ENCODE results near the gene PACRG. TPM values are rescaled to one million over a fixed set of nuclear protein-coding genes. Genes with fewer than 3 reads are reported as not detected.

PACRG gene
- total and polyA plus RNA-seq, 4 donors = 0.47 to 3.8 (median 2.4) TPM

GRCh38 chr6:162719528-162719927, 8.2 kb upstream of the PACRG start:
- H3K9me3 ChIP-seq (ENCODE audit: control insufficient read depth in 4 of 4, low read length in 3 of 4) = no peaks in the 10 kb centered on the region
- TF ChIP-seq HNF4A (conservative IDR thresholded peaks at IDR 0.05) (no peak), GABPA (IDR thresholded peaks at IDR 0.05 in 1 of 2, conservative IDR thresholded peaks at IDR 0.05 in 1 of 2) (no peak)
- H3K27me3 ChIP-seq (ENCODE audit: control insufficient read depth in 4 of 4, insufficient read depth in 4 of 4, low read length in 3 of 4) = no peaks in the 10 kb centered on the region
- no peak for DNase-seq (ENCODE audit: low spot score)
- no peak overlapping the region for H3K9ac ChIP-seq (ENCODE audit: low read depth in 1 of 2, low read length in 2 of 2)
- no peak overlapping the region for H3K4me3 ChIP-seq (ENCODE audit: low read depth in 1 of 3, low read length in 3 of 3)
- no peak overlapping the region for H3K27ac ChIP-seq (ENCODE audit: low read depth in 1 of 2, low read length in 2 of 2)
- H3K36me3 ChIP-seq (ENCODE audit: control insufficient read depth in 4 of 4, insufficient read depth in 3 of 4, low read depth in 1 of 4, low read length in 3 of 4) = no peaks in the 10 kb centered on the region
- H3K4me1 ChIP-seq (ENCODE audit: control insufficient read depth in 4 of 4, insufficient read depth in 4 of 4, low read length in 3 of 4) = peaks cover 0 to 11% (median 2%) of the 10 kb centered on the region in 4 donors
- WGBS = 97% methylated on average over 1 of the region's 1 CpG

GRCh38 chr6:162721404-162721687, 6.4 kb upstream of the PACRG start:
- Histone ChIP-seq H3K27ac (ENCODE audit: low read depth in 1 of 2, low read length in 2 of 2) (no peak overlapping the region), H3K9me3 (ENCODE audit: control insufficient read depth in 4 of 4, low read length in 3 of 4) (no peaks in the 10 kb centered on the region), H3K4me1 (ENCODE audit: control insufficient read depth in 4 of 4, insufficient read depth in 4 of 4, low read length in 3 of 4) (peaks cover 0 to 19% (median 6%) of the 10 kb centered on the region in 4 donors), H3K4me3 (ENCODE audit: low read depth in 1 of 3, low read length in 3 of 3) (no peak overlapping the region), H3K27me3 (ENCODE audit: control insufficient read depth in 4 of 4, insufficient read depth in 4 of 4, low read length in 3 of 4) (no peaks in the 10 kb centered on the region), H3K9ac (ENCODE audit: low read depth in 1 of 2, low read length in 2 of 2) (no peak overlapping the region), H3K36me3 (ENCODE audit: control insufficient read depth in 4 of 4, insufficient read depth in 3 of 4, low read depth in 1 of 4, low read length in 3 of 4) (no peaks in the 10 kb centered on the region)
- no peak for TF ChIP-seq GABPA (IDR thresholded peaks at IDR 0.05 in 1 of 2, conservative IDR thresholded peaks at IDR 0.05 in 1 of 2)
- no peak for TF ChIP-seq NR2F2 (IDR thresholded peaks at IDR 0.05)
- TF ChIP-seq REST (IDR thresholded peaks at IDR 0.05) = no peak
- TF ChIP-seq RXRA (IDR thresholded peaks at IDR 0.05) = no peak
- TF ChIP-seq HNF4A (conservative IDR thresholded peaks at IDR 0.05) = no peak
- TF ChIP-seq ATF3 (IDR thresholded peaks at IDR 0.05) = no peak
- no peak for TF ChIP-seq FOXA1 (IDR thresholded peaks at IDR 0.05)
- no peak for TF ChIP-seq YY1 (IDR thresholded peaks at IDR 0.05)
- no peak for TF ChIP-seq RAD21 (IDR thresholded peaks at IDR 0.05)
- no peak for TF ChIP-seq TAF1 (conservative IDR thresholded peaks at IDR 0.05)
- TF ChIP-seq JUND (IDR thresholded peaks at IDR 0.05) = no peak
- no peak for TF ChIP-seq FOXA2 (IDR thresholded peaks at IDR 0.05)
- TF ChIP-seq EGR1 (IDR thresholded peaks at IDR 0.05; ENCODE audit: low read depth in 2 of 2) = no peak
- no peak for TF ChIP-seq SP1 (IDR thresholded peaks at IDR 0.05)
- no peak for TF ChIP-seq CTCF (IDR thresholded peaks at IDR 0.05; ENCODE audit: low read depth, low read length, missing input control)
- no peak for TF ChIP-seq MAX (IDR thresholded peaks at IDR 0.05)
- TF ChIP-seq ZBTB33 (IDR thresholded peaks at IDR 0.05) = no peak
- DNase-seq (ENCODE audit: low spot score) = no peak
- WGBS = 95% methylated on average over 2 of the region's 2 CpGs
